ENCODE measurements around the gene R3HCC1L. TPM values are rescaled to one million over a fixed set of nuclear protein-coding genes. Genes with fewer than 3 reads are reported as not detected.
A peak's percentile ranks its signal among the peaks of the same experiment; 100 is the strongest.

Gene R3HCC1L
- total and polyA plus RNA-seq, 9 of the 15 experiments (the other 6 are each of a cell fraction or from before 2014, with no cell fraction given) = 9.1 to 17.8 (median 12.6) TPM

DNA sequence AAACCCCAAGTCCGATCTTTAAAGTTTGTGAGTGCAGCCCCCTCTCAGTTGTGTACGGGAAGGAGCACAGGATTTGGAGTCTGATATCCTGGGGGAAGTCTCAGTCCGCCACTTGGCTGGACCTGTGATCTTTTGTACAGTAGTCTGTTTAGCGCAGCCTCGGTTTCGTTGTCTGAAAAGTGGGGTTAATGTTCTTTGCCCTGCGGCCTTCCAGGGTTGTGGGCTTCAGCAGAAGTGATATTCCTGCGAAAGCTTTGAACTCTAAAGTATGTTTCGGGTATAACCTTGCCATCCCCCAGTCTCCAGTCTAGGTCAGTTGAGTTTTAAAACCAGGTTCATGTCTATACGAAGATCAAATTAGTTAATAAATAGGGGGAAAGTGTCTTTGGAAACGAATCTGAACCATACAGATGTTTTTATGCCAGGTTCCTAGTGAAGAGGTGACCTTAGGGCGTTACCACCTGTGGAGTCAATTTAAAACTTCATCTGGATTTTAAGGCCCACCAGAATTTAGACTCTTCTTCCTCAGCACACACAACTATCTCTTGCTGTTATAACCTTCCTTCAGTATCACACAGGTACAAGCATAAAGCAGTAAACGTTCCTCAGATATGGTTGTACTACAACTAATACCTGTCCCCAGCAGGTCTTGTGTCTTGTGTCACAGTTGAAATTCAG lies 904 bp downstream of the R3HCC1L start:
- Histone ChIP-seq H3K4me1 (replicated peaks in 1 of 2; ENCODE audit: control insufficient read depth in 2 of 2, insufficient read depth in 2 of 2, low read length in 2 of 2) (peaks cover 4 to 12% of the 10 kb centered on the region in 2 experiments; a peak in 3 of 5 replicates), H3K9me3 (replicated peaks; ENCODE audit: control insufficient read depth, insufficient read depth, low read depth, low read length) (no peaks in the 10 kb centered on the region), H3K27ac (ENCODE audit: extremely low read depth, low read depth, low read length) (peak overlapping the region; percentile 77), H2AFZ (ENCODE audit: low read depth, low read length) (peak overlapping the region; percentile 100), H3K4me3 (peak overlapping the region; percentile 86), H3K9me1 (ENCODE audit: control insufficient read depth, insufficient read depth, low read length) (no peaks in the 10 kb centered on the region), H3K9ac (ENCODE audit: insufficient read depth in 1 of 2, low read depth in 2 of 2, low read length in 2 of 2) (peak overlapping the region; percentile 76 to 96), H3K27me3 (ENCODE audit: control insufficient read depth in 2 of 2, insufficient read depth in 2 of 2, low read length in 2 of 2) (no peaks in the 10 kb centered on the region), H3K79me2 (ENCODE audit: control insufficient read depth, insufficient read depth, low read length) (peaks cover 58% of the 10 kb centered on the region), H4K20me1 (replicated peaks; ENCODE audit: control insufficient read depth, insufficient read depth, low read length) (no peaks in the 10 kb centered on the region), H3K36me3 (ENCODE audit: control insufficient read depth, insufficient read depth, low read length) (no peaks in the 10 kb centered on the region; the same call in 2 of the 3 replicates), H3K4me2 (ENCODE audit: insufficient read depth, low read length) (peak overlapping the region; percentile 76)
- WGBS (ENCODE audit: insufficient coverage, low coverage, missing lambda C conversion rate) = under 1% methylated on average over 12 of the region's 13 CpGs
- CTCF ChIA-PET (ENCODE audit: low intra/inter-chr PET ratio) = no interaction called here
- in situ Hi-C loops (cut with MboI) = no loop called here
- intact Hi-C loops (cut with micrococcal nuclease) = no loop called here
- TF ChIP-seq RBM25 (IDR thresholded peaks at IDR 0.05; ENCODE audit: low read depth, low read length, severe bottlenecking) (peak; percentile 30), ZNF785 (CRISPR knock-in tag; IDR thresholded peaks at IDR 0.05) (no peak), TBP (optimal IDR thresholded peaks at IDR 0.05; ENCODE audit: low read depth, low read length) (no peak), BCOR (IDR thresholded peaks at IDR 0.05) (peak; percentile 16; the same call in 1 of the 2 replicates), SMAD2 (IDR thresholded peaks at IDR 0.05; ENCODE audit: low read depth, low read length) (no peak), KDM1A (IDR thresholded peaks at IDR 0.05) (0 out of 4 replicates have a peak, but pooled peaks of 1 of the 2 experiments have one; percentile 23)
- TF ChIP-seq, protein P1, sequence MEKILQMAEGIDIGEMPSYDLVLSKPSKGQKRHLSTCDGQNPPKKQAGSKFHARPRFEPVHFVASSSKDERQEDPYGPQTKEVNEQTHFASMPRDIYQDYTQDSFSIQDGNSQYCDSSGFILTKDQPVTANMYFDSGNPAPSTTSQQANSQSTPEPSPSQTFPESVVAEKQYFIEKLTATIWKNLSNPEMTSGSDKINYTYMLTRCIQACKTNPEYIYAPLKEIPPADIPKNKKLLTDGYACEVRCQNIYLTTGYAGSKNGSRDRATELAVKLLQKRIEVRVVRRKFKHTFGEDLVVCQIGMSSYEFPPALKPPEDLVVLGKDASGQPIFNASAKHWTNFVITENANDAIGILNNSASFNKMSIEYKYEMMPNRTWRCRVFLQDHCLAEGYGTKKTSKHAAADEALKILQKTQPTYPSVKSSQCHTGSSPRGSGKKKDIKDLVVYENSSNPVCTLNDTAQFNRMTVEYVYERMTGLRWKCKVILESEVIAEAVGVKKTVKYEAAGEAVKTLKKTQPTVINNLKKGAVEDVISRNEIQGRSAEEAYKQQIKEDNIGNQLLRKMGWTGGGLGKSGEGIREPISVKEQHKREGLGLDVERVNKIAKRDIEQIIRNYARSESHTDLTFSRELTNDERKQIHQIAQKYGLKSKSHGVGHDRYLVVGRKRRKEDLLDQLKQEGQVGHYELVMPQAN (IDR thresholded peaks at IDR 0.05; ENCODE audit: borderline replicate concordance) = no peak
- BruUV-seq (replicated peaks) = TSS peak; percentile 52
- ATAC-seq = peak; percentile 30; the same call in 2 of the 3 replicates
- POLR2A ChIA-PET = no interaction called here
- no peak for DNase-seq (ENCODE audit: extremely low read depth in 1 of 4, low spot score in 3 of 4)
- no peak for FAIRE-seq
